ENCODE data around the gene APOL3. TPM values are rescaled to one million over a fixed set of nuclear protein-coding genes. Genes with fewer than 3 reads are reported as not detected.

Gene APOL3
- polyA plus RNA-seq, 1 donor from 2014 or later = not detected

GRCh38 chr22:36155702-36156101, 4.9 kb downstream of the APOL3 start:
- Histone ChIP-seq H3K4me2 (ENCODE audit: low read length) (no peak overlapping the region), H4K20me1 (ENCODE audit: insufficient read depth) (no peaks in the 10 kb centered on the region), H3K27ac (ENCODE audit: low read length) (no peak overlapping the region), H3K9me3 (ENCODE audit: low read length) (no peaks in the 10 kb centered on the region), H2AFZ (ENCODE audit: low read depth, low read length) (no peak overlapping the region), H3K4me3 (ENCODE audit: low read length) (no peak overlapping the region), H3F3A (ENCODE audit: insufficient read depth, low read length, poor library complexity, severe bottlenecking) (no peaks in the 10 kb centered on the region), H3K79me2 (replicated peaks; ENCODE audit: insufficient read depth, low read length) (no peaks in the 10 kb centered on the region), H3K27me3 (ENCODE audit: insufficient read depth, low read depth, low read length) (no peaks in the 10 kb centered on the region), H3K36me3 (ENCODE audit: insufficient read depth, low read length) (no peaks in the 10 kb centered on the region), H3K9me2 (ENCODE audit: insufficient read depth, low read length) (no peaks in the 10 kb centered on the region), H3K9ac (ENCODE audit: low read length) (no peak overlapping the region)
- no peak for TF ChIP-seq RAD21 (conservative IDR thresholded peaks at IDR 0.05)
- no peak for TF ChIP-seq CTCF (IDR thresholded peaks at IDR 0.05; ENCODE audit: poor library complexity, severe bottlenecking)
- no peak for TF ChIP-seq POLR2AphosphoS5 (IDR thresholded peaks at IDR 0.05)
- no peak for TF ChIP-seq EZH2 (IDR thresholded peaks at IDR 0.05; ENCODE audit: borderline replicate concordance, insufficient read depth, low read length, poor library complexity, severe bottlenecking)
- TF ChIP-seq, protein P1, sequence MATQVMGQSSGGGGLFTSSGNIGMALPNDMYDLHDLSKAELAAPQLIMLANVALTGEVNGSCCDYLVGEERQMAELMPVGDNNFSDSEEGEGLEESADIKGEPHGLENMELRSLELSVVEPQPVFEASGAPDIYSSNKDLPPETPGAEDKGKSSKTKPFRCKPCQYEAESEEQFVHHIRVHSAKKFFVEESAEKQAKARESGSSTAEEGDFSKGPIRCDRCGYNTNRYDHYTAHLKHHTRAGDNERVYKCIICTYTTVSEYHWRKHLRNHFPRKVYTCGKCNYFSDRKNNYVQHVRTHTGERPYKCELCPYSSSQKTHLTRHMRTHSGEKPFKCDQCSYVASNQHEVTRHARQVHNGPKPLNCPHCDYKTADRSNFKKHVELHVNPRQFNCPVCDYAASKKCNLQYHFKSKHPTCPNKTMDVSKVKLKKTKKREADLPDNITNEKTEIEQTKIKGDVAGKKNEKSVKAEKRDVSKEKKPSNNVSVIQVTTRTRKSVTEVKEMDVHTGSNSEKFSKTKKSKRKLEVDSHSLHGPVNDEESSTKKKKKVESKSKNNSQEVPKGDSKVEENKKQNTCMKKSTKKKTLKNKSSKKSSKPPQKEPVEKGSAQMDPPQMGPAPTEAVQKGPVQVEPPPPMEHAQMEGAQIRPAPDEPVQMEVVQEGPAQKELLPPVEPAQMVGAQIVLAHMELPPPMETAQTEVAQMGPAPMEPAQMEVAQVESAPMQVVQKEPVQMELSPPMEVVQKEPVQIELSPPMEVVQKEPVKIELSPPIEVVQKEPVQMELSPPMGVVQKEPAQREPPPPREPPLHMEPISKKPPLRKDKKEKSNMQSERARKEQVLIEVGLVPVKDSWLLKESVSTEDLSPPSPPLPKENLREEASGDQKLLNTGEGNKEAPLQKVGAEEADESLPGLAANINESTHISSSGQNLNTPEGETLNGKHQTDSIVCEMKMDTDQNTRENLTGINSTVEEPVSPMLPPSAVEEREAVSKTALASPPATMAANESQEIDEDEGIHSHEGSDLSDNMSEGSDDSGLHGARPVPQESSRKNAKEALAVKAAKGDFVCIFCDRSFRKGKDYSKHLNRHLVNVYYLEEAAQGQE (IDR thresholded peaks at IDR 0.05; ENCODE audit: borderline replicate concordance) = no peak
- no peak for TF ChIP-seq SMC3 (conservative IDR thresholded peaks at IDR 0.05; ENCODE audit: poor library complexity)
- no peak for TF ChIP-seq MXI1 (conservative IDR thresholded peaks at IDR 0.05; ENCODE audit: poor library complexity, severe bottlenecking)
- no peak for TF ChIP-seq EP300 (conservative IDR thresholded peaks at IDR 0.05; ENCODE audit: poor library complexity, severe bottlenecking)
- no peak for TF ChIP-seq TAF1 (IDR thresholded peaks at IDR 0.05; ENCODE audit: low read depth)

- no peak overlapping the region for H3K4me2 ChIP-seq (ENCODE audit: low read length)
- no peak overlapping the region for H2AFZ ChIP-seq (ENCODE audit: low read depth, low read length)
- no peaks in the 10 kb centered on the region for H3K9me3 ChIP-seq (ENCODE audit: low read length)
- no peaks in the 10 kb centered on the region for H4K20me1 ChIP-seq (ENCODE audit: insufficient read depth)
- H3F3A ChIP-seq (ENCODE audit: insufficient read depth, low read length, poor library complexity, severe bottlenecking) = no peaks in the 10 kb centered on the region
- no peaks in the 10 kb centered on the region for H3K9me2 ChIP-seq (ENCODE audit: insufficient read depth, low read length)
- H3K27me3 ChIP-seq (ENCODE audit: insufficient read depth, low read depth, low read length) = no peaks in the 10 kb centered on the region
- H3K9ac ChIP-seq (ENCODE audit: low read length) = no peak overlapping the region
- no peak overlapping the region for H3K27ac ChIP-seq (ENCODE audit: low read length)
- H3K36me3 ChIP-seq (ENCODE audit: insufficient read depth, low read length) = no peaks in the 10 kb centered on the region
- TF ChIP-seq EP300 (conservative IDR thresholded peaks at IDR 0.05; ENCODE audit: poor library complexity, severe bottlenecking) (no peak), EZH2 (IDR thresholded peaks at IDR 0.05; ENCODE audit: borderline replicate concordance, insufficient read depth, low read length, poor library complexity, severe bottlenecking) (no peak), POLR2AphosphoS5 (IDR thresholded peaks at IDR 0.05) (no peak), MXI1 (conservative IDR thresholded peaks at IDR 0.05; ENCODE audit: poor library complexity, severe bottlenecking) (no peak), SMC3 (conservative IDR thresholded peaks at IDR 0.05; ENCODE audit: poor library complexity) (no peak), CTCF (IDR thresholded peaks at IDR 0.05; ENCODE audit: poor library complexity, severe bottlenecking) (no peak), TAF1 (IDR thresholded peaks at IDR 0.05; ENCODE audit: low read depth) (no peak), RAD21 (conservative IDR thresholded peaks at IDR 0.05) (no peak)
- TF ChIP-seq, protein P1 (IDR thresholded peaks at IDR 0.05; ENCODE audit: borderline replicate concordance) = no peak
- H3K79me2 ChIP-seq (replicated peaks; ENCODE audit: insufficient read depth, low read length) = no peaks in the 10 kb centered on the region
- H3K4me3 ChIP-seq (ENCODE audit: low read length) = no peak overlapping the region
Observed at GRCh38 chr22:36154423-36154945, 6.1 kb downstream of the APOL3 start.
